Measurements from ENCODE around the gene RTL5. TPM values are rescaled to one million over a fixed set of nuclear protein-coding genes. Genes with fewer than 3 reads are reported as not detected.
A peak's percentile ranks its signal among the peaks of the same experiment; 100 is the strongest.

Gene RTL5
- total RNA-seq, 2 experiments from 2014 or later: 2.4 to 3.0 TPM

GRCh38 chrX:72110051-72110875 lies 21.5 kb downstream of the RTL5 start:
- no peak for DNase-seq
- Mint-ChIP-seq H3K27me3 (peaks cover 45% of the 10 kb centered on the region), H3K36me3 (no peaks in the 10 kb centered on the region), H3K9me3 (no peaks in the 10 kb centered on the region), H3K4me3 (no peak overlapping the region), H3K27ac (no peak overlapping the region), H3K4me1 (peaks cover 3% of the 10 kb centered on the region)
- no peak for ATAC-seq (ENCODE audit: low read depth)
- POLR2A ChIA-PET: no interaction called here

DNA sequence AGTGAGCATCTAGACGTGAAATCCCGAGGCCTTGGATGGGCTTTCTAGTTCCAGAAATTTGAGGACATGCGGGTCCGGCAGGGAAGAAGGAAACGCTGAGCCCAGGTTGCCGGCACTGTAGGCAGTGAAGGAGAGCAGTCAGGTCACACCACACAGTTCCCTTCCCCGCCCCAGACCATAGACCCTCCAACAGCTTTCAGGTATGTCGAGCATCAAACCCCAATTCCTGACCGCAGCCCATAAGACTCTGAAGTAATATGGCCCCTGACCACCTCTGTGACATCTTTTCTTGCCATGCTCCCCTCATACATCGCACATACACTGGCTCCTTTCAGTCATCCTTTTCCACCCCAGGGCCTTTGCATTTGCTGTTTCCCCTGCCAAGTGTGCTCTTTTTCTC lies 23.0 kb downstream of the RTL5 start:
- H3K36me3 Mint-ChIP-seq: no peaks in the 10 kb centered on the region
- no peak overlapping the region for H3K27ac Mint-ChIP-seq
- peaks cover 53% of the 10 kb centered on the region for H3K27me3 Mint-ChIP-seq
- POLR2A ChIA-PET: no interaction called here
- ATAC-seq (ENCODE audit: low read depth): no peak
- no peak for DNase-seq
- H3K9me3 Mint-ChIP-seq: no peaks in the 10 kb centered on the region
- peaks cover 8% of the 10 kb centered on the region for H3K4me1 Mint-ChIP-seq
- no peak overlapping the region for H3K4me3 Mint-ChIP-seq

DNA sequence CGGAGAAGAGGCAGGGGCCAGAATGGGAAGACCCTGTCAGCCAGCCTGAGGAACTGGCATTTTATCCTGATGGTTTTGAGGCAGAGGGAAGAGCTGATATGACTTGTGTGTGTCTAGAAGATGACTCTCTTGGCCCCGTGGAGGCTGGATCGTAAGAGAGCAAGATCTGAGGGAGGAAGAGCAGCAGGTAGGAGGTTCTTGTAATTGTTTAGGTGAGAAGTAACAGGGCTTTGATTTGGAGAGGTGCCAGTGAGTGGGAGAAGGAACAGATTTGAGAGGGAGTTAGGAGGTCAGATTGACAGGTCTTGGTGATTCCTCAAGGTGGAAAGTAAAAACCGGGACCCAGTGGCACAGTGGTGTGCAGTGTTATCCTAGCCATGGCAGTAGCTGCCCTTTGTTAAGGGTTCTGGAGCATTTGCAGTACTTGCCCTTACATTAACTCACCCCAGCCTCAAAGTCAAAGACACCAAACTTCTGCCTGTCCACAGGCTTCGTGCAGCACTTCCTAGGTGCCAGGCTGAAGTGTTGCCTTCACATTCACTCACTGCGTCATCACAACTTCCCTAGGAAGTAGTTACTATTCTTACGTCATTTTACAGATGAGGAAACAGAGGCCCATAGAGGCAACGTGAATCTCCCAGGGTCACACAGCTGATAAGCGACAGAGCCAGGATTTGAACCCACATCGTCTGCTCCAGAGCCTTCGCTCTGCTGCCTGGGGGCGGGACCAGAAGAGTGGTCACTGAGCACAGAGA lies 23.7 kb downstream of the RTL5 start:
- POLR2A ChIA-PET: no interaction called here
- Mint-ChIP-seq H3K4me1 (peaks cover 8% of the 10 kb centered on the region), H3K27me3 (peaks cover 58% of the 10 kb centered on the region), H3K9me3 (no peaks in the 10 kb centered on the region), H3K36me3 (no peaks in the 10 kb centered on the region), H3K4me3 (no peak overlapping the region), H3K27ac (no peak overlapping the region)
- no peak for ATAC-seq (ENCODE audit: low read depth)
- DNase-seq: no peak

- Mint-ChIP-seq H3K4me3 (no peak overlapping the region), H3K27me3 (peaks cover 61% of the 10 kb centered on the region), H3K9me3 (no peaks in the 10 kb centered on the region), H3K4me1 (peaks cover 8% of the 10 kb centered on the region), H3K27ac (no peak overlapping the region), H3K36me3 (no peaks in the 10 kb centered on the region)
- DNase-seq (no peak), ATAC-seq (ENCODE audit: low read depth) (no peak)
- POLR2A ChIA-PET: no interaction called here
These were observed 24.4 kb downstream of the RTL5 start for GRCh38 chrX:72107320-72107719.

GRCh38 chrX:72105436-72105835 lies 26.3 kb downstream of the RTL5 start:
- Mint-ChIP-seq H3K4me3 (no peak overlapping the region), H3K36me3 (no peaks in the 10 kb centered on the region), H3K27me3 (peaks cover 54% of the 10 kb centered on the region), H3K4me1 (peaks cover 24% of the 10 kb centered on the region), H3K27ac (no peak overlapping the region), H3K9me3 (no peaks in the 10 kb centered on the region)
- DNase-seq: no peak
- peak; percentile 65 for ATAC-seq (ENCODE audit: low read depth)
- POLR2A ChIA-PET: no interaction called here

GRCh38 chrX:72102760-72103159 lies 29.0 kb downstream of the RTL5 start:
- no peak for DNase-seq
- Mint-ChIP-seq H3K4me1 (peaks cover 31% of the 10 kb centered on the region), H3K9me3 (no peaks in the 10 kb centered on the region), H3K36me3 (no peaks in the 10 kb centered on the region), H3K27ac (no peak overlapping the region), H3K27me3 (peaks cover 51% of the 10 kb centered on the region), H3K4me3 (no peak overlapping the region)
- POLR2A ChIA-PET: no interaction called here
- ATAC-seq (ENCODE audit: low read depth): no peak

DNA sequence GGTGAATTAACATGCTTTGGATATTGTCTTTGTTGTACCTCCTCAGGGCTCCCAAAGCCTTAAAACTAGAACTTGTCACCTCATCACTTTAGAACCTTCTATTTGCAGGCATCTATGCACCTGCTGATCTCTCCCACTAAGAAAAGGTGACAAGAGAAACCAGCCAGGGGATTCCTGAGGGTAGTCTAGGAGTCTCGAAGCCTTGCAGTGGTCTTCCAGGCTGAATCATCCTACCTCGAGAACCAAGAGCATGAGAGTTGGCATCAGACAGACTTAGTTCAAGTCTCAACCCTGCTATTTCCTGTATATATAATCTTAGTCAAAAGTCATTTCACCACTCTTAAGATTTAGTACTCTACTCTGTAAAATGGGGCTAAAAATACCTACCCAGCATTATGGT lies 29.6 kb downstream of the RTL5 start:
- peaks cover 49% of the 10 kb centered on the region for H3K27me3 Mint-ChIP-seq
- H3K4me3 Mint-ChIP-seq: peak overlapping the region; percentile 22
- POLR2A ChIA-PET: interaction anchor here (1.4 kb wide), 2 partner anchors 20 to 24 kb away, joined by 3 to 4 read pairs; no protein-coding TSS in a partner anchor
- H3K9me3 Mint-ChIP-seq: no peaks in the 10 kb centered on the region
- DNase-seq (no peak), ATAC-seq (ENCODE audit: low read depth) (no peak)
- no peak overlapping the region for H3K27ac Mint-ChIP-seq
- H3K36me3 Mint-ChIP-seq: no peaks in the 10 kb centered on the region
- H3K4me1 Mint-ChIP-seq: peaks cover 29% of the 10 kb centered on the region

DNA sequence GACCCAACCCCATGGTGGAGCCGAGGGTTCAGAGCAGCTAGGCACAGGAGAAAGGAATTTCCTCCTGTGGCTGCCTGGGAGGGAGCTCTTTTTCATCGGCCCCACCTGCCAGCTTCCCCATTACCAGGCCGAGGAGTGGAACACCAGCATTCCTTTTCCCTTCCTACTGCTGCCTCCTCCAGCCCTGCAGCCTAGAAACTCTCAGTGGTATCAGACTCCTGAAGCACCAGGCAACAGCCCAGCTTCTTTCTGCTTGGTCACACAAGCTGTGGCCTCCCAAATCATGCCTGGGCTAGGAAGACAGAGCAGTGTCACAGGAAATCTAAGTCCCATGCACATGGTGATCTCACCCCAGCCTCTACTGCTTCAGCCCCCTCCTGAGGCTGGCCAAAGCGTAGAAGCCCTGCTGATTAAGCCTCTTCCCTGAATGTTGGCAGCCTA lies 30.1 kb downstream of the RTL5 start:
- Mint-ChIP-seq H3K4me3 (no peak overlapping the region), H3K27me3 (peaks cover 55% of the 10 kb centered on the region), H3K4me1 (peaks cover 28% of the 10 kb centered on the region), H3K9me3 (no peaks in the 10 kb centered on the region), H3K36me3 (no peaks in the 10 kb centered on the region), H3K27ac (no peak overlapping the region)
- ATAC-seq (ENCODE audit: low read depth) (no peak), DNase-seq (no peak)
- POLR2A ChIA-PET: interaction anchor here (1.4 kb wide), 2 partner anchors 20 to 25 kb away, joined by 3 to 4 read pairs; no protein-coding TSS in a partner anchor

DNA sequence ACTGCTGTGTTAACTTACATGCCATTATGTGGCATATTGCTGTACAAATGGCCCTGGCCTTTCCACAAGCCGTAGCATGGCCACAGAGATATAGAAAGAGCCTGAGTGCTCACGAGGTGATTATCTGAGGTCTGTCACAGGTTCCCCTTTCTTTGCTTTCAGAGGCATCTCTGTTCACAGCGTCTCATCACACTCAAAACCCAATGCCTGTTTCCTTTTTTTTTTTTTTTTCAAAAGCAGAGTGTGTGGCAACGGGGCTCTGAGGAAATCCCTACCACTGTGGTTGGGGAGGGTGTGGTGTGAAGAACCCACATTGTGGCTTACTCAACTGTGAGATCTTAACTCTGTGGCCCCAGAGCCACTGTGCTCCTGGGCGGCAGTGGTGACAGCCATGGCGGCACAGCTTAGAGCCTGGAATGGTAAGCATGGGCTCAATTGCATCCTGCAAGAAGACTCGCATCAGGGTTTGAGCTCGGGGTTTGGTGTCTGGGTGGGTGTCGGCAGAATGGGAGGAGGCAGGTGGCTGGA lies 30.8 kb downstream of the RTL5 start:
- peak; percentile 71 for DNase-seq
- POLR2A ChIA-PET: interaction anchor here (1.4 kb wide), 2 partner anchors 21 to 26 kb away, joined by 3 to 4 read pairs; no protein-coding TSS in a partner anchor
- Mint-ChIP-seq H3K27me3 (peaks cover 58% of the 10 kb centered on the region), H3K4me1 (peaks cover 28% of the 10 kb centered on the region), H3K36me3 (no peaks in the 10 kb centered on the region), H3K9me3 (no peaks in the 10 kb centered on the region), H3K27ac (peak overlapping the region; percentile 70), H3K4me3 (peak overlapping the region; percentile 58)
- ATAC-seq (ENCODE audit: low read depth): peak; percentile 76

GRCh38 chrX:72100051-72100755 lies 31.5 kb downstream of the RTL5 start:
- Mint-ChIP-seq H3K27me3 (peaks cover 63% of the 10 kb centered on the region), H3K4me1 (peaks cover 28% of the 10 kb centered on the region), H3K27ac (peak overlapping the region; percentile 70), H3K36me3 (no peaks in the 10 kb centered on the region), H3K4me3 (peak overlapping the region; percentile 58), H3K9me3 (no peaks in the 10 kb centered on the region)
- POLR2A ChIA-PET: interaction anchor here (1.4 kb wide), 1 partner anchor 22 kb away, joined by 3 read pairs; no protein-coding TSS in a partner anchor
- peak; percentile 8 for ATAC-seq (ENCODE audit: low read depth)
- DNase-seq: no peak

DNA sequence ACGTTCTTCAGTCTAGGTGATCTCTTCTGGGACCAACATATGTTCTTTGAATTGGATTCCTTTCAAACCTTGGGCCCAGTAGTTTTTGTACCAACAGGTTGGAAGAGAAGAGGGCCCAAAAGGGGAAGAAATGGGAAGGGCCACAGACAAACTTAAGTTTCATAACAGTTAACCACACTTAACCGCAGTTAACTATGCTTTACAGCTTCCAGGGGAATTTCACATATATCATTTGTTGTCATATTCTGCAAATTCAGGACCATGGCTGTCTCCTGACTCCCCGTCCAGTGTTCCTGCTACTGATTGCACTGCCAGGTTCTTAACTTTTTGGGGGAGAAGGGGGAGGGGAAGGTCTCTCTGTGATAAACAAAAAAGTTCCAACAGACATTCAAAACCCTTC lies 34.6 kb downstream of the RTL5 start:
- Mint-ChIP-seq H3K27me3 (peaks cover 60% of the 10 kb centered on the region), H3K9me3 (no peaks in the 10 kb centered on the region), H3K27ac (no peak overlapping the region), H3K36me3 (no peaks in the 10 kb centered on the region), H3K4me3 (no peak overlapping the region), H3K4me1 (peaks cover 22% of the 10 kb centered on the region)
- ATAC-seq (ENCODE audit: low read depth) (no peak), DNase-seq (no peak)
- POLR2A ChIA-PET: no interaction called here

- H3K27ac Mint-ChIP-seq: no peak overlapping the region
- DNase-seq: no peak
- POLR2A ChIA-PET: no interaction called here
- no peaks in the 10 kb centered on the region for H3K9me3 Mint-ChIP-seq
- ATAC-seq (ENCODE audit: low read depth): no peak
- no peak overlapping the region for H3K4me3 Mint-ChIP-seq
- peaks cover 8% of the 10 kb centered on the region for H3K4me1 Mint-ChIP-seq
- no peaks in the 10 kb centered on the region for H3K36me3 Mint-ChIP-seq
- H3K27me3 Mint-ChIP-seq: peaks cover 53% of the 10 kb centered on the region
These were observed 36.3 kb downstream of the RTL5 start for GRCh38 chrX:72095370-72095769.

DNA sequence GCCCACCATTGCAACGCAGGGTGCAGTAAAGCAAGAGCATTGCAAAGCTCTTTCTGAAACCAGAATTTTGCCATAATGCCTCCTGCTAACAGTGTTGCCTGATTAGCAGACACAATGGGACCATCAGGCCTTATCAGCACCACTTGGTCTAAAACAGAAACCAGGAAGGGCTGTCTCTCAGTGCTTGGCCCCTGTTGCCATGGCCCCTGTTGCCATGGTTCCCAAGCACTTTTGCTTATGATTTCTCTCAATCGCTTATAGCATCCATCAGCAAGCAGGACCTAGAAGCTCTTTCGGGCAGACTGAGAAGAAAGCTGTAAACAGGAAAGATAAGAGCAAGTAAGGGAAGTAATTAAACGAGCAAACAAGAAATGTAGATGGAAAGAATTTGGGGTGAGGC lies 36.8 kb downstream of the RTL5 start:
- Mint-ChIP-seq H3K27ac (no peak overlapping the region), H3K27me3 (peaks cover 51% of the 10 kb centered on the region), H3K36me3 (no peaks in the 10 kb centered on the region), H3K4me3 (no peak overlapping the region), H3K4me1 (peaks cover 3% of the 10 kb centered on the region), H3K9me3 (no peaks in the 10 kb centered on the region)
- DNase-seq (no peak), ATAC-seq (ENCODE audit: low read depth) (no peak)
- POLR2A ChIA-PET: no interaction called here

Measured in activated naive CD8-positive, alpha-beta T cell treated with anti-CD3 and anti-CD28 coated beads, Interleukin-2, amount 10 ng/mL, durations not matched to agents 7 days and 5 days (primary cell).